Breast epithelium (tissue), 4 donors: ENCODE results near the gene C6orf132. TPM values are rescaled to one million over a fixed set of nuclear protein-coding genes. Genes with fewer than 3 reads are reported as not detected.

Source experiments
- DNase-seq, 2 donors: peaks; one replicate each; pipeline ENCODE4 v3.0.0-alpha.2; 2019; ENCODE audit warnings: low spot score in 2 of 2
- H3K27ac ChIP-seq, 2 donors: fragments of 200-600 bp; sonication (generic) in 1 of 2; one replicate each; pipeline ENCODE4 v1.5.1; 2016 to 2019; ENCODE audit warnings: mild to moderate bottlenecking in 1 of 2
- H3K27me3 ChIP-seq, 2 donors: fragments of 200-600 bp; sonication (generic) in 1 of 2; one replicate each; pipeline versions ENCODE4 v1.5.1 to v1.6.0; 2017 to 2019; ENCODE audit warnings: control low read depth in 1 of 2, mild to moderate bottlenecking in 1 of 2
- H3K36me3 ChIP-seq: fragments of 200-600 bp; one replicate; pipeline ENCODE4 v1.5.1; 2019
- H3K4me1 ChIP-seq, 2 donors: fragments of 200-600 bp; sonication (generic); one replicate each; pipeline ENCODE4 v1.5.1; 2016 to 2019; ENCODE audit warnings: control low read depth in 1 of 2
- H3K4me3 ChIP-seq, 3 donors: fragments of 200-600 bp; sonication (generic); 1 replicate in 2 of 3; 2 replicates in 1 of 3; pipeline ENCODE4 v1.5.1; 2016 to 2019; ENCODE audit warnings: mild to moderate bottlenecking in 3 of 3, moderate library complexity in 2 of 3
- H3K9me3 ChIP-seq, 2 donors: fragments of 200-600 bp; sonication (generic) in 1 of 2; one replicate each; pipeline ENCODE4 v1.5.1; 2016 to 2019; ENCODE audit warnings: control low read depth in 1 of 2
- CTCF ChIP-seq, 3 donors: fragments of 450-650 bp; IDR thresholded peaks; one replicate each; pipeline ENCODE4 v1.5.1; 2016 to 2017; ENCODE audit warnings: antibody characterized with exemption in 3 of 3, mild to moderate bottlenecking in 3 of 3, moderate library complexity in 3 of 3
- POLR2A ChIP-seq: fragments of 450-650 bp; IDR thresholded peaks from one replicate; pipeline ENCODE4 v1.6.1; 2016; ENCODE audit warnings: antibody characterized with exemption, mild to moderate bottlenecking, moderate library complexity
- POLR2AphosphoS5 ChIP-seq, 3 donors: sonication (generic); formaldehyde crosslinking; IDR thresholded peaks; one replicate each; pipeline ENCODE4 v1.6.1; 2017; ENCODE audit warnings: antibody characterized with exemption in 3 of 3
- intact Hi-C: fragments of 100-400 bp; cut with DNase I; formaldehyde crosslinking; loops from one replicate; pipeline ENCODE4 v1.15.1; 2023; ENCODE audit warnings: low total_unique reads
- total RNA-seq, 3 donors: library from RNA; depleted of rRNA; stranded (reverse); fragments of >200 nt; gene quantifications; one replicate each; pipeline ENCODE4 v1.1.0, GENCODE V29; 2016

The C6orf132 gene
- total RNA-seq, 3 donors from 2014 or later = 4.2 to 20.2 (median 10.2) TPM

GRCh38 chr6:42138630-42139619, 3.5 kb downstream of the C6orf132 start:
- H3K4me3 ChIP-seq = no peak overlapping the region

GRCh38 chr6:42138190-42138589, 4.2 kb downstream of the C6orf132 start:
- Histone ChIP-seq H3K27ac (peak overlapping the region; percentile 30 to 79), H3K9me3 (no peaks in the 10 kb centered on the region), H3K36me3 (no peaks in the 10 kb centered on the region), H3K4me1 (peaks cover 0 to 20% of the 10 kb centered on the region in 2 donors), H3K4me3 (no peak overlapping the region), H3K27me3 (no peaks in the 10 kb centered on the region)
- TF ChIP-seq POLR2AphosphoS5 (IDR thresholded peaks at IDR 0.05) (no peak), CTCF (IDR thresholded peaks at IDR 0.05) (no peak), POLR2A (no peak)
- intact Hi-C loops = no loop called here
- DNase-seq = no peak

More at GRCh38 chr6:42138630-42139619, 3.5 kb downstream of the C6orf132 start:
- intact Hi-C loops = no loop called here
- no peak for DNase-seq
- no peaks in the 10 kb centered on the region for H3K36me3 ChIP-seq
- no peak for TF ChIP-seq POLR2A
- TF ChIP-seq CTCF (IDR thresholded peaks at IDR 0.05) = no peak
- TF ChIP-seq POLR2AphosphoS5 (IDR thresholded peaks at IDR 0.05) = no peak
- no peaks in the 10 kb centered on the region for H3K9me3 ChIP-seq
- H3K27ac ChIP-seq = peak overlapping the region; percentile 30 to 79
- H3K27me3 ChIP-seq = no peaks in the 10 kb centered on the region
- peaks cover 0 to 20% of the 10 kb centered on the region in 2 donors for H3K4me1 ChIP-seq

GRCh38 chr6:42137194-42137753, 5.1 kb downstream of the C6orf132 start:
- TF ChIP-seq POLR2A (no peak), CTCF (IDR thresholded peaks at IDR 0.05) (no peak), POLR2AphosphoS5 (IDR thresholded peaks at IDR 0.05) (no peak)
- H3K36me3 ChIP-seq = no peaks in the 10 kb centered on the region
- peaks cover 0 to 20% of the 10 kb centered on the region in 2 donors for H3K4me1 ChIP-seq
- no peaks in the 10 kb centered on the region for H3K27me3 ChIP-seq
- no peaks in the 10 kb centered on the region for H3K9me3 ChIP-seq
- DNase-seq = peak; percentile 48 to 79
- peak overlapping the region in 1 of 3 donors; percentile 27 for H3K4me3 ChIP-seq
- intact Hi-C loops = no loop called here
- H3K27ac ChIP-seq = peak overlapping the region; percentile 79 to 86

GRCh38 chr6:42136508-42137193, 5.8 kb downstream of the C6orf132 start:
- DNase-seq = no peak
- H3K27me3 ChIP-seq = no peaks in the 10 kb centered on the region
- peak overlapping the region in 1 of 3 donors; percentile 27 for H3K4me3 ChIP-seq
- peak overlapping the region; percentile 79 to 86 for H3K27ac ChIP-seq
- H3K36me3 ChIP-seq = no peaks in the 10 kb centered on the region
- no peak for TF ChIP-seq CTCF (IDR thresholded peaks at IDR 0.05)
- no peak for TF ChIP-seq POLR2A
- TF ChIP-seq POLR2AphosphoS5 (IDR thresholded peaks at IDR 0.05) = no peak
- peaks cover 0 to 20% of the 10 kb centered on the region in 2 donors for H3K4me1 ChIP-seq
- intact Hi-C loops = no loop called here
- H3K9me3 ChIP-seq = no peaks in the 10 kb centered on the region
